Iris pigment epithelial cell (primary cell): ENCODE data around the gene CCDC102A.
A peak's percentile ranks its signal among the peaks of the same experiment; 100 is the strongest.
"Not testable (repeated sequence)": the region's sequence is repeated elsewhere in the genome, so short reads cannot be mapped to it uniquely, and the experiment has no call there.

ENCODE experiments used
- DNase-seq: peaks from one replicate; pipeline ENCODE4 v3.0.0-alpha.2; 2011; ENCODE audit warnings: low read depth

The CCDC102A gene

GRCh38 chr16:57565461-57565860, 29.1 kb upstream of the CCDC102A start:
- no peak for DNase-seq

- DNase-seq, result peak; percentile 74
Observed at GRCh38 chr16:57564571-57565270, 28.4 kb upstream of the CCDC102A start.

GRCh38 chr16:57563761-57564160, 27.4 kb upstream of the CCDC102A start:
- no peak for DNase-seq

- no peak for DNase-seq
Observed at GRCh38 chr16:57563487-57563750, 27.0 kb upstream of the CCDC102A start.

- DNase-seq, result no peak
Observed at GRCh38 chr16:57562669-57563486, 26.5 kb upstream of the CCDC102A start.

GRCh38 chr16:57562066-57562465, 25.7 kb upstream of the CCDC102A start:
- no peak for DNase-seq

- DNase-seq, result no peak
Observed at GRCh38 chr16:57559072-57559790, 22.9 kb upstream of the CCDC102A start.

- no peak for DNase-seq
Observed at GRCh38 chr16:57556941-57557541, 20.7 kb upstream of the CCDC102A start.

- DNase-seq, result no peak
Observed at GRCh38 chr16:57555831-57556230, 19.5 kb upstream of the CCDC102A start.

GRCh38 chr16:57551057-57551456, 14.7 kb upstream of the CCDC102A start:
- DNase-seq, result no peak

GRCh38 chr16:57549730-57550129, 13.4 kb upstream of the CCDC102A start:
- DNase-seq, result no peak

- DNase-seq, result no peak
Observed at GRCh38 chr16:57548408-57548807, 12.0 kb upstream of the CCDC102A start.

GRCh38 chr16:57547524-57547923, 11.2 kb upstream of the CCDC102A start:
- not testable (repeated sequence) for DNase-seq

- no peak for DNase-seq
Observed at GRCh38 chr16:57544124-57544653, 7.8 kb upstream of the CCDC102A start.

GRCh38 chr16:57541754-57542435, 5.5 kb upstream of the CCDC102A start:
- DNase-seq, result no peak

- no peak for DNase-seq
Observed at GRCh38 chr16:57540906-57541753, 4.8 kb upstream of the CCDC102A start.

- no peak for DNase-seq
Observed at GRCh38 chr16:57540387-57540786, 4.0 kb upstream of the CCDC102A start.

- DNase-seq, result no peak
Observed at GRCh38 chr16:57539072-57539796, 2.9 kb upstream of the CCDC102A start.

- no peak for DNase-seq
Observed at GRCh38 chr16:57538235-57538721, 1.9 kb upstream of the CCDC102A start.
